Trophoblast cell (in vitro differentiated cells and primary cell): ENCODE measurements around the gene GLB1L3.

Experiments
- DNase-seq, 2 donors: peaks; one replicate each; pipeline ENCODE4 v3.0.0-alpha.2; 2016
- H2AFZ ChIP-seq: 2 replicates; pipeline ENCODE4 v1.6.1; 2013; ENCODE audit warnings: low read length, moderate library complexity, mild to moderate bottlenecking; ENCODE audit not compliant: insufficient read depth, poor library complexity
- H2AK5ac ChIP-seq: 2 replicates; pipeline ENCODE4 v1.6.1; 2013; ENCODE audit warnings: mild to moderate bottlenecking, low read length
- H2BK120ac ChIP-seq: 2 replicates; pipeline ENCODE4 v1.6.1; 2013; ENCODE audit warnings: low read length, mild to moderate bottlenecking, moderate library complexity; ENCODE audit not compliant: insufficient read depth, poor library complexity
- H2BK12ac ChIP-seq: 2 replicates; pipeline ENCODE4 v1.6.1; 2013; ENCODE audit warnings: mild to moderate bottlenecking, low read length, moderate library complexity
- H2BK5ac ChIP-seq: 2 replicates; pipeline ENCODE4 v1.6.1; 2013; ENCODE audit warnings: low read length, low read depth, moderate library complexity, mild to moderate bottlenecking; ENCODE audit not compliant: poor library complexity
- H3K14ac ChIP-seq: 2 replicates; pipeline ENCODE4 v1.6.1; 2013; ENCODE audit warnings: mild to moderate bottlenecking, low read length
- H3K18ac ChIP-seq: 2 replicates; pipeline ENCODE4 v1.6.1; 2013; ENCODE audit warnings: mild to moderate bottlenecking, low read length
- H3K23ac ChIP-seq: 2 replicates; pipeline ENCODE4 v1.6.1; 2013; ENCODE audit warnings: low read length
- H3K27ac ChIP-seq: 2 replicates; pipeline ENCODE4 v1.5.1; 2013; ENCODE audit warnings: low read depth, mild to moderate bottlenecking, inconsistent platforms, low read length, moderate library complexity
- H3K27me3 ChIP-seq: 2 replicates; pipeline ENCODE4 v1.6.1; 2013; ENCODE audit warnings: inconsistent platforms, mild to moderate bottlenecking, low read length, moderate library complexity; ENCODE audit not compliant: insufficient read depth
- H3K36me3 ChIP-seq, 2 experiments: 1 replicate in 1 of 2; 2 replicates in 1 of 2; pipeline ENCODE4 v1.6.1; 2013; ENCODE audit warnings: low read length in 2 of 2, mild to moderate bottlenecking in 2 of 2, moderate library complexity in 1 of 2; ENCODE audit not compliant: insufficient read depth in 2 of 2, control insufficient read depth in 1 of 2
- H3K4ac ChIP-seq: 2 replicates; pipeline ENCODE4 v1.6.1; 2013; ENCODE audit warnings: low read depth, mild to moderate bottlenecking, low read length, moderate library complexity
- H3K4me1 ChIP-seq, 2 experiments: 1 replicate in 1 of 2; 2 replicates in 1 of 2; pipeline ENCODE4 v1.6.1; 2013; ENCODE audit warnings: low read length in 2 of 2, mild to moderate bottlenecking in 2 of 2, moderate library complexity in 1 of 2; ENCODE audit not compliant: insufficient read depth in 2 of 2, control insufficient read depth in 1 of 2
- H3K4me2 ChIP-seq: 2 replicates; pipeline ENCODE4 v1.6.1; 2013; ENCODE audit warnings: inconsistent platforms, mild to moderate bottlenecking, low read length, moderate library complexity
- H3K4me3 ChIP-seq: 2 replicates; pipeline ENCODE4 v1.5.1; 2013; ENCODE audit warnings: mild to moderate bottlenecking, low read depth, low read length, inconsistent platforms
- H3K79me1 ChIP-seq: one replicate; pipeline ENCODE4 v1.6.1; 2013; ENCODE audit warnings: low read length
- H3K79me2 ChIP-seq: 2 replicates; pipeline ENCODE4 v1.6.1; 2013; ENCODE audit warnings: low read length, mild to moderate bottlenecking; ENCODE audit not compliant: control insufficient read depth, insufficient read depth, poor library complexity
- H3K9ac ChIP-seq: 2 replicates; pipeline ENCODE4 v1.6.1; 2013; ENCODE audit warnings: mild to moderate bottlenecking, low read length
- H3K9me3 ChIP-seq: 2 replicates; pipeline ENCODE4 v1.6.1; 2013; ENCODE audit warnings: low read depth, mild to moderate bottlenecking, control low read depth, inconsistent platforms, low read length; ENCODE audit not compliant: insufficient read depth
- H4K12ac ChIP-seq: 2 replicates; pipeline ENCODE4 v1.6.1; 2013; ENCODE audit warnings: low read depth, mild to moderate bottlenecking, low read length, moderate library complexity
- H4K8ac ChIP-seq: 2 replicates; pipeline ENCODE4 v1.6.1; 2013; ENCODE audit warnings: low read depth, mild to moderate bottlenecking, low read length, moderate library complexity
- H4K91ac ChIP-seq: one replicate; pipeline ENCODE4 v1.6.1; 2013; ENCODE audit warnings: low read depth, mild to moderate bottlenecking, low read length, moderate library complexity
- WGBS: extraction: QIAGEN DNeasy Blood & Tissue Kit; methylation state at CpG from one replicate; pipeline ENCODE4 v1.1.7; 2013; ENCODE audit warnings: missing lambda C conversion rate; ENCODE audit not compliant: insufficient read length, insufficient coverage; ENCODE audit errors: extremely low coverage; 5-methylcytosine and 5-hydroxymethylcytosine counted together

GLB1L3 gene

DNA sequence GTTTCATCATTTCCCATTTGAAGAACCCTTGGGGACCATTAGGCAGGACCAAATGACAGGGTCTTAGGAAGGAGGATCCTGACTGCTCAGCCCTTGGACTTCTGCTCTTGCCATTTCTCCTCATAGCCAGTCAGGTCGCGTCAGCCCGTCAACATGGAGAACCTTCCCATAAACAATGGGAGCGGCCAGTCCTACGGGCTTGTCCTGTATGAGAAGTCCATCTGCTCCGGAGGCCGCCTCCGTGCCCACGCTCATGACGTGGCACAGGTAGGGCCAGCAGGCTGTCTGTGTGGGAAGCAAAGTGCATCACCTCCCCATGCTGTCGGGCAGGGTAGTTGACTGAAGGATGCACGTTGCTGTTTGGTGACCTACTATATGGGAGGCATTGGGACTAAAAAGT lies 36.0 kb downstream of the GLB1L3 start:
- H3K4ac ChIP-seq, result no peak overlapping the region
- no peak overlapping the region for H3K14ac ChIP-seq
- no peak overlapping the region for H3K9ac ChIP-seq
- H4K91ac ChIP-seq, result no peak overlapping the region
- H3K79me1 ChIP-seq, result no peaks in the 10 kb centered on the region
- H3K4me3 ChIP-seq, result no peak overlapping the region
- no peak overlapping the region for H4K12ac ChIP-seq
- no peak overlapping the region for H3K18ac ChIP-seq
- no peak overlapping the region for H2AK5ac ChIP-seq
- no peak overlapping the region for H3K23ac ChIP-seq
- H3K27ac ChIP-seq, result no peak overlapping the region
- no peak overlapping the region for H3K4me2 ChIP-seq
- no peaks in the 10 kb centered on the region for H3K4me1 ChIP-seq
- DNase-seq, result no peak
- H2BK5ac ChIP-seq, result no peak overlapping the region
- no peak overlapping the region for H2AFZ ChIP-seq
- H4K8ac ChIP-seq, result no peak overlapping the region
- H3K9me3 ChIP-seq, result no peaks in the 10 kb centered on the region
- no peaks in the 10 kb centered on the region for H3K36me3 ChIP-seq
- no peak overlapping the region for H2BK120ac ChIP-seq
- WGBS, result no CpG with 5 or more reads among the region's 12 CpGs
- H2BK12ac ChIP-seq, result no peak overlapping the region
- H3K79me2 ChIP-seq, result no peaks in the 10 kb centered on the region
- H3K27me3 ChIP-seq, result no peaks in the 10 kb centered on the region

DNA sequence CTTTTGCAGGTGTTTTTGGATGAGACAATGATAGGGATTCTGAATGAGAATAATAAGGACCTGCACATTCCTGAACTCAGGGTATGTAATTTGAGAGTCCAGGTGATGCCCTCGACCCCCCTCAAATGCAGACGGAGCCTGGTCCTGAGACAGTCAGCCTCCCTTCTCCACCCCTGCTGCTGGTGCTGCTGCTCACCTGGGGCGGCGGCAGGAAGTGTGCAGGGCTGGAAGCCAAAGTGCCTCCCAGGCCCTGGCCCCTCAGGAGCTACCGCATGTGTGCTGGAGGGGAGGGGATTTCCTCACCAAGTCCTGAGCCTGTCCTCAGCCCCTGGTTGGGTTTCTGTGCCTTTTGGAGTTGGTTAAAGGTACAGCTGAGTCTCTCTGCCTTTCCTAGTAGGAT lies 36.6 kb downstream of the GLB1L3 start:
- Histone ChIP-seq H3K23ac (no peak overlapping the region), H2BK120ac (no peak overlapping the region), H3K79me1 (no peaks in the 10 kb centered on the region), H3K4me1 (no peaks in the 10 kb centered on the region), H3K4me3 (no peak overlapping the region), H3K14ac (no peak overlapping the region), H3K36me3 (no peaks in the 10 kb centered on the region), H3K4ac (no peak overlapping the region), H4K12ac (no peak overlapping the region), H3K9ac (no peak overlapping the region), H2AFZ (no peak overlapping the region), H4K8ac (no peak overlapping the region), H3K79me2 (no peaks in the 10 kb centered on the region), H4K91ac (no peak overlapping the region), H3K27ac (no peak overlapping the region), H3K27me3 (no peaks in the 10 kb centered on the region), H2BK12ac (no peak overlapping the region), H3K4me2 (no peak overlapping the region), H3K9me3 (no peaks in the 10 kb centered on the region), H3K18ac (no peak overlapping the region), H2AK5ac (no peak overlapping the region), H2BK5ac (no peak overlapping the region)
- WGBS, result no CpG with 5 or more reads among the region's 5 CpGs
- no peak for DNase-seq

GRCh38 chr11:134313379-134313778 lies 37.2 kb downstream of the GLB1L3 start:
- WGBS, result no CpG with 5 or more reads among the region's 10 CpGs

DNA sequence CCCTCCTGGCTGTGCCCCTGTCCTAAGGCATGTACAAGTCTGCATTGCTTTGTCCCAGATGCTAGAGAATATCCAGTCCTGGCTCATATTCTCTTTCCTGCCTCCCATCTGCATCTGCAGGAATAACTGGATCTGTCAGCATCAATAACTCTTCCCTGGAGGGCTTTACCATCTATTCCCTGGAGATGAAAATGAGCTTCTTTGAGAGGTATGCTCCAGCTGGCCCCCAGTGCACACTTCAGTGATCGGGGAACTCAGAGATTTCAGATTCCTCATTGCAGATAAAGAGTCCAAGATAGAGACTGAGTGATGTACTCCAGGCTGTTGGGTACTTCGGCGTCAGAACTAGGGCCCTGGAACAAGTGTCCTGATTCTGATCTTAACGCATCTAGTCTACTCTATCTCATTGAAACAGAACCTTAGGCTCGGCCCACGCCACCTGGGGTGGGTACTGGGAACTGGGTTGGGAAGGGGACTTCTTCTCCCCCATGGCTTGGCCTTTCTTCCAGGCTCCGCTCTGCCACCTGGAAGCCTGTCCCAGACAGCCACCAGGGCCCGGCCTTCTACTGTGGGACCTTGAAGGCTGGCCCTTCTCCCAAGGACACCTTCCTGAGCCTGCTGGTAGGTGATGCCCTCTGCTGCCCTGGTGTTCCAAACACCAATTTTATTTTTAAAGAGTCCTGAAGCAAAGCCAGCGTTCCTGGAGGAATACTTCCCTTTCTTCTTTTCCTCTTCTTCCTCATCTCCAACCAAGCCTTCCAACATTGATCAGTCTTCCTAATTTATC lies 37.8 kb downstream of the GLB1L3 start:
- no peak overlapping the region for H3K18ac ChIP-seq
- H3K79me1 ChIP-seq, result no peaks in the 10 kb centered on the region
- H3K4me2 ChIP-seq, result no peak overlapping the region
- no peaks in the 10 kb centered on the region for H3K9me3 ChIP-seq
- H3K27me3 ChIP-seq, result no peaks in the 10 kb centered on the region
- no peaks in the 10 kb centered on the region for H3K4me1 ChIP-seq
- no peak overlapping the region for H3K27ac ChIP-seq
- no peak overlapping the region for H3K4ac ChIP-seq
- no peak overlapping the region for H2BK5ac ChIP-seq
- H3K79me2 ChIP-seq, result no peaks in the 10 kb centered on the region
- no peak overlapping the region for H2BK120ac ChIP-seq
- no peak overlapping the region for H4K8ac ChIP-seq
- H4K91ac ChIP-seq, result no peak overlapping the region
- H3K9ac ChIP-seq, result no peak overlapping the region
- no peak overlapping the region for H2AK5ac ChIP-seq
- H3K4me3 ChIP-seq, result no peak overlapping the region
- H2AFZ ChIP-seq, result no peak overlapping the region
- no peak for DNase-seq
- no CpG with 5 or more reads among the region's 9 CpGs for WGBS
- H3K23ac ChIP-seq, result no peak overlapping the region
- H3K36me3 ChIP-seq, result no peaks in the 10 kb centered on the region
- H4K12ac ChIP-seq, result no peak overlapping the region
- H3K14ac ChIP-seq, result no peak overlapping the region
- no peak overlapping the region for H2BK12ac ChIP-seq

More at GRCh38 chr11:134313379-134313778, 37.2 kb downstream of the GLB1L3 start:
- Histone ChIP-seq H3K18ac (no peak overlapping the region), H3K36me3 (no peaks in the 10 kb centered on the region), H3K4ac (no peak overlapping the region), H3K27ac (no peak overlapping the region), H3K14ac (no peak overlapping the region), H2AK5ac (no peak overlapping the region), H4K8ac (no peak overlapping the region), H3K79me1 (no peaks in the 10 kb centered on the region), H3K4me1 (no peaks in the 10 kb centered on the region), H2AFZ (no peak overlapping the region), H3K79me2 (no peaks in the 10 kb centered on the region), H4K12ac (no peak overlapping the region), H4K91ac (no peak overlapping the region), H3K23ac (no peak overlapping the region), H3K4me2 (no peak overlapping the region), H3K9ac (no peak overlapping the region), H2BK5ac (no peak overlapping the region), H2BK12ac (no peak overlapping the region), H3K4me3 (no peak overlapping the region), H3K9me3 (no peaks in the 10 kb centered on the region), H3K27me3 (no peaks in the 10 kb centered on the region), H2BK120ac (no peak overlapping the region)
- no peak for DNase-seq
